ENCODE data around the gene XPO4.
A peak's percentile ranks its signal among the peaks of the same experiment; 100 is the strongest.
"Not testable (repeated sequence)": the region's sequence is repeated elsewhere in the genome, so short reads cannot be mapped to it uniquely, and the experiment has no call there.

XPO4 gene

DNA sequence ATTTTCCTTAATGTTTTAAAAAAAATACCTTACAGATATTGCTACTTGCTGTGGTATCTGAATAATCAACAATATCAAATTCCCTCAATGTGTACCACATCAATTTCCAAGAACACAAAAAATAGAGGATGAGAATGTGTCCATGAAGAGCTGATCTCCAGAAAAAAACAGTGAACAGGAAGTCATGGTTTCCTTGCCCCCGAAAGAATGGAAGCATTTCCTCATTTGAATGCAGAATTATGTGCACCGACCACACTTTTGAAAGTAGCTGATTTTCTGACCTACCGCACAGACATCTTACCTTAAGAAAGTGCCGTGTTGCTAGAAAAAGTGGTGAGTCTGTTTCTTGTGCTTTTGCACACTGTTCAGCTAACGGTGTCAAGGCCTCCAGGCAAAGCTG lies 115.4 kb downstream of the XPO4 start:
- DNase-seq (ENCODE audit: low read depth in 2 of 2): no peak

DNA sequence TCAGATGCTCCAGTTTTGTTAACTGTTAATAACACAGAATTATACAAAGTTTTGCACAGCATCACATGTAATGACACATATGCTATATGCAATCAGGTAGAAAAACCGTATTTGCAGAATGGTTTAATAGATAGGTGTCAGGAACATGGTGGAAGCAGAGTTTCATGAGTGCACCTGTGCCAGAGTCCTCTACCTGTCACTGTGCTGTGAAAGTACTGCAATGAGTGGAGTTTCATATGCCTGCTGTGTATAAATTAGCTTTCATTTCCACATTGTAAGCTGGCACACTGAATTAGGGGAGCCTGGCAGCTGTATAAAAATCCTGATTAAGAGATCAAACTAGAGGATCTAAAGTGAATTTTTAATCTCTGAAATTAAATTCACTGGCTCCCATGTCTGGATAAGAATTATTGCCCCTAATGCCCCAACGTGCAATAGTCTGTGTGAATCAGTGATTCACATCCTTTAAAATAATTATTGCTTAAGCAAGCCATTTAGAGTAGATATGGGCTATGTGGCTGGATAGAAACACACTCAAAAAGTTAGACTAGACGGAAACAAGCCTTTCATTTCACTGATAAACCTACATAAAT lies 120.3 kb downstream of the XPO4 start:
- DNase-seq (ENCODE audit: low read depth in 2 of 2): no peak

DNA sequence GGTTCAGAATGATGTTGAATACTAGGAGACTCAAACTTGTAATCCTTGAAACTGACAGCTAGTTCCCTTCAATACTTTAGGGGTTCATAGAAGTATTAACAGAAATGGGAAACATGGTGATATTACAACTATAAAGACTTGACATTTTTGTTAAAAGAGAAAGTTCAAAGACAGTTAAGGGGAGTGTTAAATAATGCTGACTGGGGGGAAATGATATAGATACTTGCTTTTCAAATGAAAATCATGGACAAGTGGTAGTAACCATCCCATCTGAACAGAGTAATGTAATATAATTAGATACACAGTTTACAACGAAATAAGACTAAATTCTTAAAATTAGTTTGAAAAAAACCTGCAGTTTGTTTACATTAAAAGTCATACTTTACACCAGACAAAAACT lies 122.2 kb downstream of the XPO4 start:
- DNase-seq (ENCODE audit: low read depth in 2 of 2): no peak

DNA sequence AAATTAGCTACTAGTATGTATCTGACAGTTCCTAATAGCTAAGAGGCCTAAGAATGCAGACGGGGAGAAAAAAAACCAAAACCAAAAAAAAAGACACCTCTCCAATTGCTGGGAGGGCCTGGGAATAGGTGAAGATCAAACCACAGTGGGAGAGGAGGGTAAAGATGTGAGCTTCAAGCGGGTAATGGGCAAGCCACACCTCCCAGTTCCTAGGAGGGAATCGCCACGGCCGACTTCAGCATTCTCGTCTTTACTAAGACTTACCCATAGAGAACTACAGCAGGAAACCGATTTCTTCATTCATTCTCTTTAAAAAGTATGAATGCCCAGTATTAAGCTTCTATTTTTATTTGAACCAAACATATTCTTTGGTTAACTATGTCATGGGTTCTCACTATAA lies 123.1 kb downstream of the XPO4 start:
- no peak for DNase-seq (ENCODE audit: low read depth in 2 of 2)

DNA sequence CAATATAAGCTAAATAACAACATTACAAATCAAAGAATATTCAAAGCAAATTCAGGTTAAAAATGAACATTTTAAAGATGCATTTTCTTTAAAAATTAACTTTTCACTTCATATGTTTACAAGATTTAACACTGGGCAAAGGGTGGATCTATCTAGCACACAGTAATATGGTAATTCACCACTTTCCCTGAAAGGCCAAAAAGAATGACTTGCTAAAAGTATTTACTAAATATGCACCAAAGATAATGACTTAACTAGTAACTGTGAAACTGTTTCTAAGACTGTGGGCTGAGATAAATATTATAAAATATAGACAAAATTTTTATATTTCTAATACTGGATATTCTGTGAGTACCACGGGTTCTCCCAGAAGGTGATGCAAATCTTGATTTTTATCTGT lies 124.2 kb downstream of the XPO4 start:
- DNase-seq (ENCODE audit: low read depth in 2 of 2): no peak

DNA sequence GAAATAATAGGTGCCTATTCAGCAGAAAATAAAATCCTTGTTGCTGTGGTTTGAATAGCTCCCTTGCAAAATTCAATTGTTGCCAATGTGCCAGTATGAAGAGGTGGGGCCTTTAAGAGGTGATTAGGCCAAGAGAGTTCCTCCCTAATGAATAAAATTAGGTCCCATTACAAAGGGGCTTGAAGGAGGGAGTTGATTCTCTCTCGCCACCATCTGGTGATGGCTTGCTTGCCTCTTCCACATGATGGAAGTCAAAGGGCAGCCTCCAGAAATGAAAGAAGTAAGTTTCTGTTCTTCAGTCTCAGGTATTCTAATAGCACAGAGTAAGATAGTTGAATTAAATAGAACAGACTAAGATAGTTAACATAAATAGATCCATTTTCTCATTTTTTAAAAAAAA lies 125.8 kb downstream of the XPO4 start:
- no peak for DNase-seq (ENCODE audit: low read depth in 2 of 2)

DNA sequence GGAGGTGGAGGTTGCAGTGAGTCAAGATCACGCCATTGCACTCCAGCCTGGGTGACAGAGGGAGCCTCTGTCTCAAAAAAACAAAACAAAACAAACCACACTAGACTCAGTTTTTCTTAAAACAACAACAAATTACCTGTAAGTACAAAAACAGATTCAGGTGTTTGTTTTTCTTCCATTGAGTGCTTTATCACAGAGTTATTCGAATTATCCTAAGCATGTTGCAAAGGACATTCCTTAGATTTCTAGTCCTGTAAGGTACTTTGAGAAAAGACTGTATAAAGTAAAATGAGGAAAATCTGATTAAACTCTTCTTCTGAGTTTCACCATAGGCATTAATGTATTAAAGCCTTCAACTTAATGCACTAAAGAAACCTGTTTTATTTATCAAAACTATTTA lies 126.6 kb downstream of the XPO4 start:
- DNase-seq (ENCODE audit: low read depth in 2 of 2): no peak

DNA sequence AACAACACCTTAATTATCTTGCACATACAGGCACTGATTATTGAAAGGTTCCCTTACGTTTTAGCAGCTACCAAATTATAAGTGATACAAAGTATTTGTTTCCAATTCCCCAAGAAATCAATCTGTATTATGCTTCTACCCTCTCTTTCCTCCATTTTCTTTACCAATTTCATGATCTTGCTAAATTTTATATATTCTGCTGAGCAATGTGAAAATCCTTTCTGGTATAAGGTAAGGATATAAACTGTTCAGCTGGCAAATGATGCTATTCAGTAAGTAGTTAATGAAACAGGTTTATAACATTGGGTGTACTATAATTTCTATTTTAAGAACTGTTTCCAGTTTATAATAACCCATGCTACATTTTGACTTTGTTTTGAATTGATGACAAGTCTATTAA lies 127.8 kb downstream of the XPO4 start:
- DNase-seq (ENCODE audit: low read depth in 2 of 2): no peak

DNA sequence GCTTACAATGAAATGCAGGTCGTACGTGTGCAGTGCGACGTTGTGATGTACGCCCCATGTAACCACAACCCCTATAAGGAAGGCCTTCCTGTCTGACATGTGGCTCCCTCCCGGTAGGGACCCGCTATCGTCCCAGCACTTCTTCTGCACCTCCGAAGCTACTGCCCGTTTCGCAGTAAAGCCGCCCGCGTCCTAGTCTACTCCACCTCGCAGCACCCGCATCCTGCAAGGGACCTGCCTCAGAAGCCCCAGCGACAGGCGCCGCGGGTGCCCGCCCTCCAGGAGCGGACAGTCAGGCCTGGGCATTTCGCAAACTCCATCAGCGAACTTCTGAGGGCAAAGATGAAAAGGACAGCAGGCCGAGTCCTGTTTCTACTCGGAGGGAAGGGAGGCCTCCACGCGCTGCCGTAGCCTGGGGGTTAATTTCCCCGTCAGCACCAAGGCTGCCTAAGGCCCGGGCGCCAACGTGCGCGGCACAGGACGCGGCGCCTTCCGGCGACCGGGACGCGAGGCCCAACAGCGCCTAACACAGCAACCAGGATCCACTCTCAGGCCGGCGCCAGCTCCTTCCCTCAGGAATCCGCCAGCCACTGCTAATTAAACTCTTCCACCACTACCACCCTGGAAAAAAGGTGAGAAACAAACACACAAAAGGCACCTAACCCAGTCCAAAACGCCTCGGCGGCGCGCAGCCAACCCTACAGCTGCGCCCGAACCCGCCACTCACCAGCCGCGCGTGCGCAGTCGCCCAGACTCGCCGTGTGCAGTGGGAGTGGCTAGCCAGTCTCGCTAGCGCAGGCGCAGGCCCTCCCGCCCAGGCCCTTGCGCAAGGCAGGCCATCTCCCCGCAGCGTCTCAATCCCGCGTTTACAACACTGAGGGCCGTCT lies 129.1 kb downstream of the XPO4 start, which contains the start of gene EEF1AKMT1:
TSS of gene EEF1AKMT1 (minus strand) at position 768 of the 887 bp plus-strand sequence. CDS start 16,363 bp downstream, outside the sequence.
- peak; percentile 92 for DNase-seq (ENCODE audit: low read depth in 2 of 2)

DNA sequence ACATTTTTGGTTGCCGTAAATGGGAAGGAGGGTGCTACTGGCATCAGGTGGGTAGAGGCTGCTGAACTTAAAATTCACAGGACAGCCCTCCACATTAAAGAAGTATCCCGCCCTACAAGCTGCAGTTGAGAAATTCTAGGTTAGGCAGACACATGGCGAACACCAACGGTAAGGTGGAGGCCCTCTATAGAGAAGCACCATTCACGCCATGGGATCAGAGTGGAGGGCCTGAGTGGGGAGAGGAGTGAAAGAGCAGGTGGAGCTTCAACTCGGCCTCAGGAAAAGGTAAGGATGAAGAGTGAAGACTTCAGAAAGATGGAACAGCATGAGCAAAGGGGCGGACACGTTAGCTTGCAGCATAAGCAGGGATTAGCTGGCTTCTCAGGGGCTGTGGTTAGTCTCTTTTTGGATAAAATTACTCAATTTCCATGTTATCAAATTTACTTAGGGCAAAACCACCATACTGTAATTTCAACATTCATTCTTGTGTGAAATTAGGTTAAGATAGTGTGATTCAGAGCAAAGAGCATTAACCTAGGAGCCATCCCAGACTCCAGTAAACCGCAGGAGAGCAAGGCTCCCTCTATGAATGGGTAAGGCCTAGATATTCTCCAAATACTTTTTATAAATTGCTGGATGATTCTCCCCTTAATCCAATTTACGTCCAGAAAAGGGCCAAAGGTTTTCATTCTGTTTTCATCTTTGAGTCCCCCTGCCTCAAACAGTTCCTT lies 130.0 kb downstream of the XPO4 start:
- peak in 1 of 2 experiments; percentile 3 for DNase-seq (ENCODE audit: low read depth in 2 of 2)

DNA sequence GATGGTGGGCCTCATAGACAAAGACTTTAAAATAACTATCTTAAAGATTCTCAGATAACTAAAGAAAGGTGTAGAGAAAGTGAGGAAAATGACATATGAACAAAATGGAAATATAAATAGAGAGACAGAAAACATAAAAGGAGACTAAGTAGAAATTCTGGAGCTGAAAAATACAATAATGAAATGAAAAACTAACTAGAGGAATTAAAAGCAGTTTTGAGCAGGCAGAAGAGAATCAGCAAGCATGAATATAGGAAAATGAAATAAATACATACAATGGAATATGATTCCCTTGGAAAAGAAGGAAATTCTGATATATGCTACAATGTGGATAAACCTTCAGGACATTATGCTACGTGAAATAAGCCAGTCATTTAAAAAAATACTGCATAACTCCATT lies 132.7 kb downstream of the XPO4 start:
- DNase-seq (ENCODE audit: low read depth in 2 of 2): no peak

DNA sequence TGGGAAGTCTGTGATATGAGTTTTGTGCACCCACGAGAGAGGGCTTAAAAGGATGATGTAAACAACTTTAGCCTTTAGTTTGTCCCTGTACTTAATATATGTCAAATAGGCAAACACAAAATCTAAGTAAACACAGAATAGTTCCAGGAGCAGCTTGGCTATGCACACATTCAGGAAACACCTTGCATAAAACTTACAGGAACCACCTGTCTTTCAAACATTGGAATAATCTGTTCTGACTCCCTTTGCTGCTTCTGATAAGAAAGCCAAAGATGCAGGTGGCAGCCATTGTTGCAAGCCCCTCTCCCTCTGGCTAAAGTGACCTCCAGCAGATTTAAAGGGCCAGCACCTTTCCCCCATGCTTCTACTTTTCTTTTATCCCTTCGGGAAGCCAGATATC lies 133.5 kb downstream of the XPO4 start:
- no peak for DNase-seq (ENCODE audit: low read depth in 2 of 2)

DNA sequence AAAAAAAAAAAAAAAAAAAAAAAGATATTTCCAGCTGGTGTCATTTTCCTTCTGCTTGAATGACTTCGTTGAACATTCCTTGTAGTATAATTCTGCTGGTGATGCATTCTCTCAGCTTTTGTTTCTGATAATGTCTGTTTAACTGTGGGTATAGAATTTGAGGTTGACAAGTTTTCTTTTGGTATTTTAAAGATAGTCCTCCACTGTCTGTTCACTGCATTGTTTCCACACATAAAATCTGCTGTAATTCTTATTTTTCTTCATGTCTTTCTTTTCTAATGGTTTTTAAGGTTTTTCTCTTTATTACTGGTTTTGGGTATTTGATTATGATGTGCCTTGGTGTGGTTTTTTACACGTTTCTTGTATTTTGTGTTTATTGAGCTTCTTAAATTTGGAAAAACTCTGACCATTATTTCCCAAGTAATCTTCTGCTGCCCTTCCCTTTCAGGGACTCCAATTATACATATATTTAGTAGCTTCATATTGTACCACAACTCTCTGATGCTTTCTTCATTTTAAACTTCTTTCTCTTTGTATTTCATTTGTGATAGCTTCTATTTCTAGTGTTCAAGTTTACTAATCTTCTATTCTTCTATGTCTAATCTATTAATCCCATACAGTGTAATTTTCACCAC lies 135.1 kb downstream of the XPO4 start:
- DNase-seq (ENCODE audit: low read depth in 2 of 2): no peak

DNA sequence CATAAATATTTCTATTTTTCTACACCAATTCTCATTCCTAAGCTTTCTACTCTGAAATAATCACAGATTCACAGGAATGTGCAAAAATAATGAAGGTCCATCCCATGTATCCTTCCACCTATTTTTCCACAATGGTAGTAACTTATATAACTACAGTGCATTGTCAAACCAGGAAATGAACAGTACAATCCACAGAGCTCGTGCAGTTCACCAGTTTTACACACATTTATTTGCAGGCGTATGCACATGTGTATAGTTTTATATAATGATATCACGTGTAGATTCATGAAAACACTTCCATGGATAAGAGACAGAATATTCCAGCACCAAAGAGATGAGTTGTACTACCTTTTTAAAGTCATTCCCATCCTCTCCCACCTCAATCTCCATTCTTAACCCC lies 141.7 kb downstream of the XPO4 start:
- DNase-seq (ENCODE audit: low read depth in 2 of 2): no peak

DNA sequence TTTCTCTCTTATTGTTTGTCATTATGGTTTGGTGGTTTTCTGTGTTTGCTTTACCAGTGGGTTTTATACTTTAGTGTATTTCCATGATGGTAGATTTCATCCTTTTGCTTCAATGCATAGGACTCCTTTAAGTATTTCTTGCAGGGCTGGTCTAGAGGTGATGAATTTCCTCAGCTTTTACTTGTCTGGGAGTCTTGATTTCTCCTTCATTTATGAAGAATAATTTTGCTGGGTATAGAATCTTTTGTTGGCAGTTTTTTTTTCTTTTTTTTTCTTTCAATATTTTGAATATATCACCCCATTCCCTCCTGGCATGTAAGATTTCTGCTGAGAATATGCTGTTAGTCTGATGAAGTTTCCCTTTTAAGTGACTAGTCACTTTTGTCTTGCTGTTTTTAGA lies 148.5 kb downstream of the XPO4 start:
- no peak for DNase-seq (ENCODE audit: low read depth in 2 of 2)

DNA sequence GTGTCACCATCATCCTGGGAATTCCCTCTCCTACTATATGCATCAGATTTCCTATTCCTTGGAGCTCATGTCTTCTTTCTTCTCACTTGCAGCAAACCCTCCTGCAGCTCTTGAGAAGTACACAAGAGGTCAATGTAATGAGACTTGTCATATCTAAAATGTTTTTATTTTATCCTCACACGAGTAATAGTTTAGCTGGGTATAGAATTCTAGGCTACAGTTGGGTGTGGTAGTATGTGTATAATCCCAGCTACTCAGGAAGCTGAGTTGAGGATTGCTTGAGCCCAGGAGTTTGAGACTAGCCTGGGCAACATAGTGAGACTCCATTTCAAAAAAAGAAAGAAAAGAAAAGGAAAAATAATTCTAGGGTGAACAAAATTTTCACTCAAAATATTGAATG lies 153.2 kb downstream of the XPO4 start:
- no peak for DNase-seq (ENCODE audit: low read depth in 2 of 2)

DNA sequence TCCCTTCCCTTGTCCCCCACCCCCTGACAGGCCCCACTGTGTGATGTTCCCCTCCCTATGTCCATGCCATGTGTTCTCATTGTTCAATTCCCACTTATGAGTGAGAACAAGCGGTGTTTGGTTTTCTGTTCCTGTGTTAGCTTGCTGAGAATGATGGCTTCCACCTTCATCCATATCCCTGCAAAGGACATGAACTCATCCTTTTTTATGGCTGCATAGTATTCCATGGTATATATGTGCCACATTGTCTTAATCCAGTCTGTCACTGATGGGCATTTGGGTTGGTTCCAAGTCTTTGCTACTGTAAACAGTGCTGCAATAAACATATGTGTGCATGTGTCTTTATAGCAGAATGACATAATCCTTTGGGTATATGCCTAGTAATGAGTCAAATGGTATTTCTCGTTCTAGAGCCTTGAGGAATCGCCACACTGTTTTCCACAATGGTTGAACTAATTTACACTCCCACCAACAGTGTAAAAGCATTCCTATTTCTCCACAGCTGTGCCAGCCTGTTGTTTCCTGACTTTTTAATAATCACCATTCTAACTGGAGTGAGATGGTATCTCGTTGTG lies 158.6 kb downstream of the XPO4 start:
- DNase-seq (ENCODE audit: low read depth in 2 of 2): not testable (repeated sequence)

DNA sequence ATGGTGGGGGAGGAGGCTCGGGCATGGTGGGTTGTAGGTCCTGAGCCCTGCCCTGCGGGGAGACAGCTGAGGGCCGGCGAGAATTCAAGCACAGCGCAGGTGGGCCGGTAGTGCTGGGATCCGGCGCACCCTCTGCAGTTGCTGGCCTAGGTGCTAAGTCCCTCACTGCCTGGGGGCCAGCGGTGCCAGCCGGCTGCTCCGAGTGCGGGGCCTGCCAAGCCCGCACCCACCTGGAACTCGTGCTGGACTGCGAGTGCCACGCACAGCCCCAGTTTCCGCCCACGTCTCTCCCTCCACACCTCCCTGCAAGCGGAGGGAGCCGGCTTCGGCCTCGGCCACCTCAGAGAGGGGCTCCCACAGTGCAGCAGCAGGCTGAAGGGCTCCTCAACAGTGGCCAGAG lies 162.5 kb downstream of the XPO4 start:
- no peak for DNase-seq (ENCODE audit: low read depth in 2 of 2)

DNA sequence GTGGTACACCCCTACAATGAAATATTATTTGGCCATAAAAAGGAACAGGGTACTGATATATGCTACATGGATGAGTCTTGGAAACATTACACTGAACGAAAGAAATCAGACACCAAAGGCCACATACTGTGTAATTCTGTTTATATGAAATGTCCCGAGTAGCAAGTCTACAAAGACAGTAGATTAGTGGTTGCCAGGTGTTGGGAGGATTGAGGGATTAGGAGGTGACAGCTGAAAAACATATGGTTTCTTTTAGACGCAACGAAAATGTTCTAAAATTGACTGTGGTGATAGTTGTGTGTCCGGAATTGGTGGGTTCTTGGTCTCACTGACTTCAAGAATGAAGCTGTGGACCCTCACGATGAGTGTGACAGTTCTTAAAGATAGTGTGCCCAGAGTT lies 163.9 kb downstream of the XPO4 start:
- no peak for DNase-seq (ENCODE audit: low read depth in 2 of 2)

DNA sequence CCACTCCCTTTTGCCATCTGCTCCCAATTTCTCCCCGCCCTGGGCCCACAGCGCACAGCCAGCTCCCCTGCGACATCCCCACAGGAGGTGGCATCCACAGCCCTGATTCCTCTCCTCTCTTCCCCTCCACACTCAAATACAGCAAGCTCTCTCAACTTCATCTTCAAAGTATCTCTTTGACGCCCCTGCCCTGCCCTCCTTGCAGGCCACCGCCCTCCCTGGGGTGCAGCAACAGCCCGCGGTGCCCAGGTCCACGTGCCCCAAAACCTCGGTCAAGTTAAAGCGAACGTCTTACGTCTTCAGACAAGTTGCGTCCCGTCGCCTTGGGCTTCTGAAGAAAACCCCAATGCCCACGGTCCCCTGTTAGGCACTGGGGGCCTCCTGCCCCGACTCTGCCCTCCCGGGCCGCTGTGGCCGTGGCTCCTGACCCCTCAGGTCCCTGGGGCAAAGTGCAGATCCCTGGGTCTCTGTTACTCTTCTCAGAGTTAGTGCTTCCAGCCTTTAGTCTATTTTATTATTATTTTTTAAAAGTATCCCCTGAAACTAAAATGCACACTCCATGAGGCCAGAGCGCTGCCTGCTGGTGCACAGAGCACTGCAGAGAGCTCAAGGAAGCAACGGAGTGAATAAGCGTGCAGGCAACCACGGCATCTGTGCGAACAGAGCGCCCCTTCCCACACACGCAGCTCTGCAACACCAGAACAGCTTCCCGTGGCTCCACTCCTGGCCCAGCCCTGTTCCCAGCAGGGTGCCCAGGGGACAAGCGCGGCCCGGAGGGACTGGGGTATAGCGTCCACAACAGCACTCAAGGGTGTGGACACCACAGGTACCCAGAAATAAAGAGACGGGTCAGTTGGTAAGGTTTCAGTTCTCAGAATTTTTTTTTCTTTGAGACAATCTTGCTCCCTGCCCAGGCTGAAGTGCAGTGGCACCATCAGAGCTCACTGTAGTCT lies 172.6 kb downstream of the XPO4 start:
- DNase-seq (ENCODE audit: low read depth in 2 of 2): no peak

Measured in stimulated activated CD4-positive, alpha-beta T cell treated with anti-CD3 and anti-CD28 coated beads, Interleukin-12 subunit alpha, Interleukin-12 subunit beta, amount 100 ng/mL, for 24 hours (primary cell).